ENCODE results near the gene RNF152.

- TF ChIP-seq CTCF (conservative IDR thresholded peaks at IDR 0.05; ENCODE audit: low read depth, low read length) (no peak), EZH2 (IDR thresholded peaks at IDR 0.05; ENCODE audit: low read length, unreplicated experiment) (no peak)
Observed at GRCh38 chr18:61821748-61822147, 71.1 kb downstream of the RNF152 start.

Data from PC-3 (cell line).